HG03432 (cell line): ENCODE results near the gene RAB11FIP4.

Source experiments
- ATAC-seq: cut with Tn5 transposase; IDR thresholded peaks from one replicate; pipeline ENCODE4 v1.9.1; 2021; ENCODE audit warnings: mild to moderate bottlenecking, moderate library complexity; ENCODE audit not compliant: unreplicated experiment

The RAB11FIP4 gene

DNA sequence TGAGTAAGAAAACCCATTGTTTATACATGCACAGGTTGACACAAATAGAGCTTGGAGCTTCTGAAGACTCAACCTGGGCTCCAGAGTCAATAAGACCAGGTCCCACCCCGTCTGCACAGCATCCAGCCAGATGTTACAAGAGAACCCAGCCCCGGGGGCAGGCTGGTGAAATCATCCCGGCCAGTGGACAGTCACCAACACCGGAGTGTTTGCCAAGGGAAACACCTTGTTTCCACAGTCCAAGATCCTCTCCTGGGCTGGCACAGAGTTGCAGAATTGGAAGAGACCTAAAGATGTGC lies 90.3 kb downstream of the RAB11FIP4 start:
- no peak for ATAC-seq

DNA sequence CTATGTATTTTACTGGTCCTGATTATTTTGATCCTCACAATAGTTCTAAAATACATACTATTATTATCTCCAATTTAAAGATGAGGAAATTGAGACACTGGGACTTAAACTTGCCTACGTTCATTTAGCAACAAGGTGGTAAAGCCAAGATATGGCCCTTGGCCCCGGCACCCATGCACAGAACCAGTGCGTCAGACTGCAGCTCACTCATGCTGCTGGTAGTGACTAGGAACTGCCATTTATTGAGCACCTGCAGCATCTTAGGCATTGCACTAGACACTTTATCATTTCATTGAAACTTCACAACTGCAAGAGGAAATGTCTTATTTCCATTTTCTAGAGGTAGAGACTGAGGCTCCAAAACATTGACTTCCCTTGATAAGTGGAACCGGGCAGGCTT lies 93.3 kb downstream of the RAB11FIP4 start:
- ATAC-seq = no peak

DNA sequence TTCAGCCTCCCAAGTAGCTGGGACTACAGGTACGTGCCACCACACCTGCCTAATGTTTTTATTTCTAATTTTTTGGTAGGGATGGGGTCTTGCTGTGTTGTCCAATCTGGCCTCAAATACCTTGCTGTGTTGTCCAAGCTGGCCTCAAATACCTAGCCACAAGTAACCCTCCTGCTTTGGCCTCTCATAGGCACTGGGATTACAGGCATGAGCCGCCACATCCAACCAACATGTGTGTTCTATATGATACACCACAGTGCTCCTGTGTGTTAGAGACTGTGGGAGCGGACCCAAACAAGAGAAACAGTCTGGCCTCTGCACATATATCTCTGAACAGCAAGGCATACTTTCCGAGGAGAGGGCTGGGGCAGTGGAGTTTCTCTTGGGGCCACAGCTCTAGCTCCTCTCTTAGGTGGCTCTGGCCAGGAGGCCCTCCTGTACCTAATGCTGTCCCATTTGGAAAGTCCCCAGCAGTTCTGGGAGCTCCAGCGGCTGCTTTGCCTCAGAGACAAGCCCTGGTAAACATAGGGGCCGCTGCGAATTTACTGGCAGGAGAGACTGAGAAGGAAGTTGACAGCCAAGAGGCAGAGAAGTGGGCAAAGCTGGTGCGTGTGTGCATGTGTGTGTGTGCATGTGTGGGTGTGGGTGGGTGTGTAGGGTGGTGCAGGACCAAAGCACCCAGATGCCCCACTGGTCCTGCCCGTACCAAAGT lies 95.0 kb downstream of the RAB11FIP4 start:
- ATAC-seq = no peak

DNA sequence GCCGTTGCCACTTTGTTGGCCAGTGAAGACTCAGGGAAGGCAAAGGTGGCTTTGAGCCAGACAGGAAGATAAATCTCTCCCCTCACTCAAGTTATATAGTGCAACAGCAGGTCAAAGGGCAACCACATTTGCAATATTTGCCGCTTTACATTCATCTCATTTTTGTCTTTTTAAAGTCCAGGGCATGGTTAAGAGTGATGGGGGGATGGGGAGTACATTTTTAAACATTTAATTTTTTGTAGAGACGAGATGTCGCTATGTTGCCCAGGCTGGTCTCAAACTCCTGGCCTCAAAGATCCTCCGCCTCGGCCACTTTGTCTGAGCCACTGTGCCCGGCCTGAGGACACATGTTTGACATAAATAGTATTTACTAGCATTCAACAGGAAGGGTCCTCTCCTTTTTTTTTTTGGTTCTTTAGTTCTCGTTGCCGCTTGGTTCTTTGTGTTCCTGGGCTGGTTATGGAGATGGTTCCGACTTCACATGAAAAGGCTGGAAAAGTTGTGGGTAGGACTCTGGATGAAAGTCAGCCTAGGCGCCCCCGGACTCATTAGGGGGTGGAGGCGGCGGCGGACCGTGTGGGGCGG lies 95.7 kb downstream of the RAB11FIP4 start:
- no peak for ATAC-seq

DNA sequence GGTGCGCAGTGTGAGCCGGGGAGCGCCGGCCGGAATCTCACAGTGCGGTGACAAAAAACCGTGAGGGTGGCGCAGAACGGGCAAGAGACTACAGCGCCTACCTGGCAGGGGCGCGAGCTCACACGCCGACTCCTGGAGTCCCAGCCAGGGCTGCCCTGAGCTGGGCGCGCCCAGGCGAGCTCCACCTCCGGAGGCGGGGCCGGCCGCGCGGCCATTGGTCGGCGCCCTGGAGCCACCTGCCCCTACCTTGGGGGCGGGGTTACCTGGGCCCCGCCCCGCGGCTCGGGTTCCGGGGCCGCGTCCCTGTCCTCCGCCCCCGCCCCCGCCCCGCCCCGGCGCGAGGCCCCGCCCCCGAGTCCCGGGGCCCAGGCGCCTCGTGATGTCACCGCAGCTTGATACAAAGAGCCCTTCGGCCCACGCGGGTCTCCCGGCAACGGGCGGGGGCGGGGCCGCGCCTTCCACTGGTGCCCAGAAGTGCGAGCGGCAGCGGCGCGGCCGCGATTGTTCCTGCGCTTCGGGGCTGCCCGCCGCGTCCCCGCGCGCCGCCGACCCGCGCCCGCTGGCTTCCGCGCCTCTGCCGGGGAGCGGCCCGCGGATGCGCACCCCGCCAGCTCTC lies 96.3 kb downstream of the RAB11FIP4 start:
- peak; percentile 62 for ATAC-seq

DNA sequence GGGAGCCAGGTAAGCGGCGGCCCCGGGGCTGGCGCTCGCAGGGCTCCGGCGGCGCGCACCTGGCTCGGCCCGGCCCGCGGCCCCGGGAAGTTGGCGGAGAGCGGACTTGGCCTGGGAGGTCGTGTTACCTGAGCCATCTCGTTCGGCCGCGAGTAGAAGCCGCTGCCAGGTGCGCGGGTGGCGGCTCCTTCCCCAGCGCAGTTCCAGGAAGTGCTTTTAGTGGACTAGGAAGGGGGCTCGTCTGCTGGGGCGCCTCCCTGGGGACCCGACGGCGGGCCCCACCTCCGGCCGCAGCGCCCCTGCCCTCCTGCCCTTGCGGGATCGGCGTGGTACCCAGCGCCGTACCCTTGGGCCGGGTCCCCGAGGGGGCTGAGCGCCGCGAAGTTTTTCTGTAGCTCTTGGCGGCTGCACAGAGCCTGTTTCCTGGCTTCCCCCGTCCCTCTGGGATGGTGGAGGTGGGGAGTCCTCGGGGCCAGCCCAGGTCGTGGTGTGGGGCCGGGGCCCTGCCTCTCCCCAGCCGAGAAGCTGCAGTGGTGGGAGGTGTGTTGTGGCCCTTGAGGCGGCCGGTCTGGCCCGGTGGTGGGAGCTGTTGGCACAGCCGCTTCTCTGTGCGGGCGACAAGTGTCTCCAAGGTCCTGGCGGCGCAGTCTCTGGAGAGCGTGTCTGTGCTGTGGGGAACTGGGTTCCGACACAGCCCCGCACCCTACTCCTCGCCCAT lies 96.9 kb downstream of the RAB11FIP4 start:
- peak; percentile 23 for ATAC-seq

DNA sequence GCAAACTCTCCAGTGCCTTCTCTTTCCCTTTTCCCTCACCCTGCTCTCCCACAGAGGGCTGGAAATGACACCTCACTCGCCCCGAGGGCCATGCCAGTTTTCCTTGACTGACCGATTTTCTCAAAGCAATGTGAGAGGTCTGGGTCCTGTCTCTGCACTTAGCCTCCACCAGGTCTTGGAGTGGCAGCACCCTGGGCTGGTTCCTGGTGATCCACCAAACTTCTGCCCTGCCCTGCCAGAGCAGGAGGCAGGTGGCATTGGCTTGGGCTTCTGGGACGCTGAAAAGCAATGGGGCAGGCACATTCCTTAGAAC lies 97.5 kb downstream of the RAB11FIP4 start:
- no peak for ATAC-seq

DNA sequence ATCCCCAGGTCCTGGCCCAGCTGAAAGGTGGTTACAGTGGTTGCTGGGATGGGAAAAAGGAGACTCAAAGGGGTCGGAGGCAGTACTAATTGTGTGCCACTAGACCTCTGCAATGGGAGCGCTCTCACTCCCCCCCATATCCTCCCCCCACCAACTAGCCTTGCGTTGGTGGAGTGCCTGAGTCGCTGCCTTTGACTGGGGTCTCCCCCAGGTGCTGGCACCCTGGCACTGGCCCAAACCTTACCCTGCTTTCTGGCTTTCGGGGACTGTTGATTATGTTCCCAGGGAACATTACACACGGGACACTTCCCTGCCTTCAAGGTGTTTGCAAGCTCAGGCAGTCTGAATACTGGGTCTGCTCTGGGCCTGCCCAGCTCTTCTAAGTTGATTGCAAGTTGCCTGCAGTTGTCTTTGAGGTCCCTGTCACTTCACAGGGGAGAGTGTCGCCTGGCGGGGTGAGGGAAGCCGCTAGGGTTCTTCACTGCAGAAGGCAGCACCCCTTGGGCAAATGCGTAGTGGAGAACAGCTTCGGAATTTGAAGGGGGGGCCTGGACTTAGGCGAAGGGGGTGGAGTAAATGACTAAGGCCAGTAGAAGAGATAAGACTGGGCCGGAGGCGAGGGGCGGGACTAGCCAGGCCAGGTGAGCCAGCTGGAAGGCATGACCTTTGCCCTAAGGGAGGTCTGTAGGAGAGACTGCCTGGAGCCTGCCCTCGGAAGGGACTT lies 98.0 kb downstream of the RAB11FIP4 start:
- ATAC-seq = no peak

DNA sequence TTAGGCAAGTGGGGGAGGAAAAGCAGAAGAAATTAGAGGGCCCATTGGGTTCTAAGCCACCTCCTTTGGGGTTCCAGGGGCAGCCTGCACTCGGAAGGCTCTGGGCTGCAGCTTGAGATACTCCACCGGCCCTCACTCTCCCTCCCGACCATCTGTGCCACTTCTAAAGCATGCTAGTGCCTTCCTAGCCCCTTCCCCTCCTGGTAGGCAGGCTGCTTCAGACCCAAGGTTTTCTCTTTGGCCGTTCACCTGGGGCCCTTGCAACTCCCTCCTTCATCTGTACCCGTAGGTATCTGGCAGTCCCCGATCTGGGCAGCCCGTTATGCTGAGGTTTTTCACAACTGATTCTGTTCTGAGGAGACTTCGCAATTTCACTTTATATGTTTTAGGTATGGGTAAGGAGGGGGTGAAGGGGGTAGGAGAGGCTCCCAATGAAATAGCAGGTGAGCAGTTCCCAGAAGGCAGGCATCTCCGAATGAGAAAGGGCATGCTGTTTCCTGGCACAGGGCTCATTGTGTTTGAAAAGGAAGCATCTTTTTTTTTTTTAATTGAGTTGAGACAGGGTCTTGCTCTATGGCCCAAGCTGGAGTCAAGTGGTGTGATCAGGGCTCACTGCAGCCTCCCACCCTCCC lies 98.7 kb downstream of the RAB11FIP4 start:
- ATAC-seq = no peak

DNA sequence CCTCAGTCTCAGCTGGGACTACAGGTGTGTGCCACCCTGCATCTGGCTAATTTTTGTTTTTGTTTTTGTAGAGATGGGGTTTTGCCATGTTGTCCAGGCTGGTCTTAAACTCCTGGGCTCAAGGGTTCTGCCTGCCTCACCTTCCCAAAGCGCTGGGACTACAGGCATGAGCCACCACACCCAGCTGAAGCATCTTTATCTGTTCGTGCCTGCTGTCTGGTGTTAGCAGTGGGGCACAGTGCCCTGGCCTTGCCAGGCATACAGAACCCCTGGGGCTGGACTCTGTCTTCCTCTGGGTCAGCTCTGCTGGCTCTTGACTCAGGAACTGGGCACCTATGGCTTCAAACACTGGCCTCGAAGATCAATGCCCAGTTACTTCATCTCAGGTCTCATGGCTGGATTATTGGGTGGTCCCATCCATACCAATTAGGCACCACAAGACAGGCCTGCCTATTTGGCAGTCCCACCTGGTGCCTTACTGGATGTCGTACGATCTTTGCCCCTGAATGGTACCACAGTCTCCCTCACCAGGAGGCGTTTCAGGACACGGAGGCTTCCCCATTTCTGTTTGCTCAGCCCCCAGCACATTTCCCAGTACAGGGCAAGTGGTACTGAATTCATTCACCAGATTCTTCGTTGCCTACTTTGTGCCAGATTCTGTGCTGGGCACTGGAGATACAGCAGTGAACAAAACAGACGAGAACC lies 99.3 kb downstream of the RAB11FIP4 start:
- no peak for ATAC-seq

DNA sequence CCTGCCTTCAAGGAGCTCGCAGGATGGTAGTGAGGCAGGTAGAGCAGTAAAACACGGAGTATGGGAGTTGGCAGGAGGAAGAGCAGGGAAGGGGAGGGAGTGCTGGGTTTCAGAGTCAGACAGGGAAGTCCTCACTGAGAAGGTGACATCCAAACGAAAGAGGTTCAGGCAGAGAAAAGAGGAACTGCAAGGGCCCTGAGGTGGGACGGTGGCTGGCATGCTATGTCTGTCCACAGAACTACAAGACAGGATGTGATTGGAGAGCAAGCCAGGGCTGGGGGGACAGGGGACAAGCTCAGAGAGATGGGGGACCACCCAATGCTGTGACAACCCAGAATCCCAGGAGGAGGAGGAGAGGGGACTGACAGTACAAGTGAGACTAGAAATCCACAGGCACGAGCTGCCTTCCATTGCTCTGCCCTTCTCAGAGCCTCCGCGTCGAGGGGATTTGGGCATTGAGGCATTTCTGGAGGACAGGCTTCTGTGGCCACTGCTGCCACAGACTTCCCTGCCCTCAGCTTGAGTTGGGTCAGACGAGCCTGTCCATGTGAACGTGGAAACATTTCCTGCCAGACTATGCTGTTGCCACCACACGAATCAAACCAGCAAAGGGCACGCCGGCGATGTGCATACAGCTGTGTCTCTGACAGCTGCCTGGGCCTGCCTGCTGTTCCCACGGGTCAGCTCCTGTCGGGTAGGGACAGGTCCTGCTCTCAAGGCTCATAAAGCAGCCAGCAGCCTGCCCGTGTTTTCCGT lies 100.1 kb downstream of the RAB11FIP4 start:
- no peak for ATAC-seq

DNA sequence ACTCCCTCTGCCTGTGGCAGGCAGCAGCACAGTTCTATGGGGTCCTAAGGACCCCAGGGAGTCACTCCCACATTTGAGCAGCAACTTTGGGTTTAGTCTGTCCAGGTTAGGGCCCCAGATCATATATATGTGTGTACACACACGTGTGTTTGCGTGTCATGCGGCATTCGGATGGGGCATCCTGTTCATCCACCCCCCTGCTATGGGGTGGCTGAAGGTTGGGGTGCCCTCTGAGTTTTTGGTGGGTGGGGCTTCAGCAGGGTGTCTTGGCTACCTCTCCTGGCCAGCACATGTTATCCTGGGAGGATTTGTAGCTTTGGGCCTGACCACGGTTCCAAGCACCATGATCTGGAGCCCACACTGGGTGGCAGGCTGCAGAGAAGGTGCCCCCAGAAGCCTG lies 100.7 kb downstream of the RAB11FIP4 start:
- no peak for ATAC-seq

DNA sequence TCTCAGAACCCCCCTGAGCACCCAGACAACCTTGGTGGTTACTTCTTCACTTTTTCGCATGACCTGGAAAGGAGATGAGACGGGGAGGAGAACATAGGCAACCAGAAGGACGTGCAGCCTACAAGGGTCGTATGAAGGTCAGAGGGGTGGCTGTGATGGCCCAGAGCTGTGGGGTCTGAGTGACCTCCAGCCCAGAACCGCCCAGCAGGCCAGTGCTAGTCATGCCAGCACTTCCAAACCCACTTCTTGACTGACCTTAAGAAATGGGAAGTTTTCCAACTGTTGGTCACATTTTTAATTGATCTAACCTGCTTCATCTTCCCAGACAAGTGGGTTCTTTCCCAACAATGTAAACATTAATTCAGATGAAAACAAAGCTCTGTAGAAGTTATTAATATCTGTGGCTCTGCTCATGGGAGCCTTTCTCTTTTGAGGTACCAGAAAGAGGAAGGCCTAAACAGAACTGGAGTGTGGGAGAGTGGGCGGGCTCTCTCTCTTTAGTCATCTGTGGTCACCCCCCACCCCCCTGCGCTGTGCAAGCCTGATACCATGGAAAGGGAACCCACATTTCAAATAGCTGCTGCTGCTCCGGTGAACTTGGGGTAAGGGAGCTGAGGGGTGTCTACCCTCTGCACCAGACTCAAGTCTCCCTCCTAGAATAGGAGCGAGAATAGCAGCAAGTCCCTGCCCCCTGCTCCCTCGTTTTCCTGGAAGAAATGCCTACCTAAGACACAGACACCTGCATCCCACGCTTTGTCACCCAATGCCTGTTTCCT lies 101.6 kb downstream of the RAB11FIP4 start:
- ATAC-seq = no peak

DNA sequence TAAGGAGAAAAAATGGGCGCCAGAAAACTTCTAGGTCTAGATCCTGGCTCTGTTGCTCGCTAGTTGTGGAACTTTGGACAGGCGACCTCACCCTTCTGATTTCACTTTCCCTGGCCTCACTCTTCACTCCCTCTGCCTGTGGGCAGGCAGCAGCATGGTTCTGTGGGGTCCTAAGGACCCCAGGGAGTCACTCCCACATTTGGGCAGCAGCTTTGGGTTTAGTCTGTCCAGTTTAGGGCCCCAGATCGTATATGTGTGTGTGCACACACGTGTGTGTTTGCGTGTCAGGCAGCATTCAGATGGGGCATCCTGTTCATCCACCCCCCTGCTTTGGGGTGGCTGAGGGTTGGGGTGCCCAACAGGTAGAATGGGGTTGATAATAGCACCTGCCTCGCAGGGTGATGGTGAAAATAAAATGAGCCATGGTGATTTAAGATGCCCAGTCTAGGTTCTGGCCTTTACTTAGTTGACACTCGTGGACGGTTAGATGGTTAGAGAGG lies 102.2 kb downstream of the RAB11FIP4 start:
- ATAC-seq = no peak

DNA sequence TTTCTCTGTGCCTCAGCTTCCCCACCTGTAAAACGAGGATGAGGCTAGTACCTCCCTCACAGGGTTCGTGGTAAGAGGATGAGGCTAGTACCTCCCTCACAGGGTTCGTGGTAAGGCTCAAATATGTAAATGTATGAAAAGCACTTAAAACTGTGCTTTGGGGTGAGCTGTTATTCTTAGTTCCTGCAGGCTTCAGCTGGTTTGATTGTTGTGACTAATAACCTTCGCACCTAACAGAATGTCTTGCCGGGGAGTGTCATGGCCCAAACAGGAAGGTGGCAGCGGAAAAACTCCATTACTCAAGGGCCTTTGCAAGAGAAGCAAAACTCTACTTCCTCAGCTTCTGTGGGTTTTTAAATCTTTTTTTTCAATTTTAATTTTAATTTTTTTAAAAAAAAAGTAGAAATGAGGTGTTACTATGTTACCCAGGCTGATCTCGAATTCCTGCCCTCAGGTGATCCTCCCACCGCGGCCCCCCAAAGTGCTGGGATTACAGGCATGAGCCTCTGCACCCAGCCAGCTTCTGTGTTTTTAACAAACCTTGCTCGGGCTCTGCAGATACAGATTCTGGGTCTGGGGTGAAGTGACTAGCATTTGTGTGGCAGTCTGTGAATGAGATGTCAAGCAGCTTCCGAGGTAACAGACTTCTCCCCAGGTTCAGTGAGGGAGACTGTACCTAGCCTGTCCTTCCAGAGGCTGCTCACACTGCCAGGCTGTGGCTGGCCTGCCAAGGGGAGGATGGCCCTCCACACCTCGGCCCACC lies 103.0 kb downstream of the RAB11FIP4 start:
- ATAC-seq = peak; percentile 54

DNA sequence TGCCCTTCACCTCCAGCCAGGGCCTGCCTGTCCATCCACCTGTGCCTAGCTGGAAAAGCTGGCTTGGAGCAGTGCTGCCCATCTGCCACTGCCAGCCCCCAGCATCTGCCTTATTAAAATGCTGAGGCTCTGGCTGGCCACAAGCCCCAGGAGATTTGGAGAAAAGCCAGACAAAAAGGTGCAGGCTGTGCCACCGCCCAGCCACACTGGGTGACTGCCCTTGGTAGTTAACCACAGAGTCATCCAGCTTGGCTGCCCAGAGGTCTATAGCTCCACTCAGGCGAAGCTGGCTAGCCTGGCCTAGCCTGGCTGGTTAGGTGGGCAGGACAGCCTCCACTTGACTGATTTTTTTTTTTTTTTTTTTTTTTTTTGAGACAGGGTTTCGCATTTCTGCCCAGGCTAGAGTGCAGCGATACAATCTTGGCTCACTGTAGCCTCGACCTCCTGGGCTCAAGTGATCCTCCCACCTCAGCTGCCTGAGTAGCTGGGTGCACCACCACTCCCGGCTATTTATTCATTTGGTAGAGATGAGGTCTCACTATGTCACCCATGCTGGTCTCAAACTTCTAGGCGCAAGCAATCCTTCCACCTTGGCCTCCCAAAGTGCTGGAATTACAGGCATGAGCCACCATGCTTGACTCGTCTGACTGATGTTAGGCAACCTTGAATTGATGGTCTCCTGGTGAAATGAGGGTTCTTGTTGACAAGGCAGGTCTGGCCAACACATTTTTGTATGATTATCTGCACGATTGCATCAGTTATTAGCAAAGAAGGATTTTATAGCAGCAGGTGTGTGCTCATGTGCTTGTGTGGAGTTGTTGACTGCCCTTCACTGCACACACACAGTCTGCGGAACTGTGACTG lies 103.8 kb downstream of the RAB11FIP4 start:
- ATAC-seq = no peak

DNA sequence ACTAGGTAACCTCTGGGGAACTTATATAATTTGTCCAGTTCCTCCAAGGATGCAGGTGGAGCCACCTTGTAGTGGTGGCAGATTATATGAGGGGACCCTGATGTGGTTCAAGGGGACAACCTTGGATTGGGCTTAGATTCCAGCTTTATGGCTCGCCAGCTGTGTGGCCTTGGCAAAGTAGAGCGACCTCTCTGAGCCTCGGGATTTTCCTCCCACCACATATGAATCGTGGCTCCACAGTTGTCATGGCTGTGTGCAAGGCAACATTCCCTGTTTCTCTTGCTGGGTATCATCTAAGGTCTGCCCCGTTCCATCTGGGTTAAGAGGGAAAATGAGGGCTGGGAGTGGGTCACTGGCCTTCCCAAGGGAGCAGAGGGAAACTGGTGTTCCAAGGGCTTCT lies 104.6 kb downstream of the RAB11FIP4 start:
- ATAC-seq = no peak
